Measurements from ENCODE around the gene ZNF664. TPM values are rescaled to one million over a fixed set of nuclear protein-coding genes. Genes with fewer than 3 reads are reported as not detected.

Gene ZNF664
- total RNA-seq, 3 donors from 2014 or later, result 101 to 132 (median 101) TPM

GRCh38 chr12:124057691-124058090 lies 84.7 kb downstream of the ZNF664 start:
- intact Hi-C loops (cut with DNase I, micrococcal nuclease), result loop anchor here in 1 of 2 donors (10.0 kb wide), 1 partner anchor 257 kb away; no protein-coding TSS in a partner anchor
- Histone ChIP-seq H3K36me3 (ENCODE audit: low read depth) (no peaks in the 10 kb centered on the region), H3K4me1 (ENCODE audit: low read depth) (peaks cover 2% of the 10 kb centered on the region), H3K9me3 (no peaks in the 10 kb centered on the region), H3K4me3 (no peak overlapping the region)
- ATAC-seq (no peak), DNase-seq (no peak)
- TF ChIP-seq CTCF (IDR thresholded peaks at IDR 0.05), result no peak

- H3K9me3 ChIP-seq, result no peaks in the 10 kb centered on the region
- ATAC-seq (no peak), DNase-seq (no peak)
- H3K4me3 ChIP-seq, result no peak overlapping the region
- intact Hi-C loops (cut with DNase I, micrococcal nuclease), result loop anchor here in 1 of 2 donors (10.0 kb wide), 1 partner anchor 255 kb away; no protein-coding TSS in a partner anchor
- H3K4me1 ChIP-seq (ENCODE audit: low read depth), result no peaks in the 10 kb centered on the region
- H3K36me3 ChIP-seq (ENCODE audit: low read depth), result no peaks in the 10 kb centered on the region
- TF ChIP-seq CTCF (IDR thresholded peaks at IDR 0.05), result no peak
These were observed 86.7 kb downstream of the ZNF664 start for GRCh38 chr12:124059752-124060151.

Other genes starting within 250 kb of the ZNF664 start
- under 1 TPM; 0.29 to 0.63 (median 0.29) TPM for gene DNAH10, start 210.9 kb upstream of the ZNF664 start, total RNA-seq
- 10 to 100 TPM; 17.7 to 47.2 (median 25.6) TPM for gene CCDC92, start 384 bp upstream of the ZNF664 start, total RNA-seq